Measurements from ENCODE around the gene ETS1.

ETS1 gene

DNA sequence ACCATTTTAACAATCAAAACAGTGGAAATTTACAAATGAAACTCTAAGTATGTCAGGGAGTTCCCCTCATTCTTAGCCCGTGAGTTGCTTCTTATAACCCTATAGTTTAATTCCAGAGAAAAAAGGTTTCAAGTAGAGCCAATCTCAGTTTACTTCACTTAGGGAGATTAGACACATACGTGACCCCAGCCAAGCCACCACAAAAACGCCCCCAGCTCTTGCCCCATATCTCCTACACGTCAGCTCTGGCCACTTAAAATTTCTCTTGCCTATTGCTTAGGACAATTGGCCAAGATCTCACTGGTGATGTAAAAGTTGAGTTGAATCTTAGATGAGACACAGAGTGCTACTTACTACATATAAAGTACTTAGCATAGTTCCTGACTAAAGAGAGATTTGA lies 166.4 kb downstream of the ETS1 start:
- peaks cover 10% of the 10 kb centered on the region for H3K4me1 ChIP-seq (ENCODE audit: insufficient read depth, low read length)
- no peaks in the 10 kb centered on the region for H3K9me3 ChIP-seq (ENCODE audit: low read length)
- no peaks in the 10 kb centered on the region for H3K36me3 ChIP-seq (ENCODE audit: insufficient read depth, low read length)
- H3K27me3 ChIP-seq (ENCODE audit: insufficient read depth, low read length) = no peaks in the 10 kb centered on the region
- no peak overlapping the region for H2AFZ ChIP-seq (ENCODE audit: low read depth, low read length)
- H3K4me3 ChIP-seq (ENCODE audit: low read length) = no peak overlapping the region

GRCh38 chr11:128420265-128420664 lies 167.1 kb downstream of the ETS1 start:
- no peak overlapping the region for H3K4me3 ChIP-seq (ENCODE audit: low read length)
- H3K4me1 ChIP-seq (ENCODE audit: insufficient read depth, low read length) = peaks cover 14% of the 10 kb centered on the region
- no peaks in the 10 kb centered on the region for H3K9me3 ChIP-seq (ENCODE audit: low read length)
- H3K36me3 ChIP-seq (ENCODE audit: insufficient read depth, low read length) = no peaks in the 10 kb centered on the region
- H2AFZ ChIP-seq (ENCODE audit: low read depth, low read length) = no peak overlapping the region
- H3K27me3 ChIP-seq (ENCODE audit: insufficient read depth, low read length) = no peaks in the 10 kb centered on the region

- no peaks in the 10 kb centered on the region for H3K9me3 ChIP-seq (ENCODE audit: low read length)
- no peak overlapping the region for H3K4me3 ChIP-seq (ENCODE audit: low read length)
- peaks cover 6% of the 10 kb centered on the region for H3K4me1 ChIP-seq (ENCODE audit: insufficient read depth, low read length)
- no peaks in the 10 kb centered on the region for H3K27me3 ChIP-seq (ENCODE audit: insufficient read depth, low read length)
- no peak overlapping the region for H2AFZ ChIP-seq (ENCODE audit: low read depth, low read length)
- no peaks in the 10 kb centered on the region for H3K36me3 ChIP-seq (ENCODE audit: insufficient read depth, low read length)
Observed at GRCh38 chr11:128419012-128419767, 168.2 kb downstream of the ETS1 start.

DNA sequence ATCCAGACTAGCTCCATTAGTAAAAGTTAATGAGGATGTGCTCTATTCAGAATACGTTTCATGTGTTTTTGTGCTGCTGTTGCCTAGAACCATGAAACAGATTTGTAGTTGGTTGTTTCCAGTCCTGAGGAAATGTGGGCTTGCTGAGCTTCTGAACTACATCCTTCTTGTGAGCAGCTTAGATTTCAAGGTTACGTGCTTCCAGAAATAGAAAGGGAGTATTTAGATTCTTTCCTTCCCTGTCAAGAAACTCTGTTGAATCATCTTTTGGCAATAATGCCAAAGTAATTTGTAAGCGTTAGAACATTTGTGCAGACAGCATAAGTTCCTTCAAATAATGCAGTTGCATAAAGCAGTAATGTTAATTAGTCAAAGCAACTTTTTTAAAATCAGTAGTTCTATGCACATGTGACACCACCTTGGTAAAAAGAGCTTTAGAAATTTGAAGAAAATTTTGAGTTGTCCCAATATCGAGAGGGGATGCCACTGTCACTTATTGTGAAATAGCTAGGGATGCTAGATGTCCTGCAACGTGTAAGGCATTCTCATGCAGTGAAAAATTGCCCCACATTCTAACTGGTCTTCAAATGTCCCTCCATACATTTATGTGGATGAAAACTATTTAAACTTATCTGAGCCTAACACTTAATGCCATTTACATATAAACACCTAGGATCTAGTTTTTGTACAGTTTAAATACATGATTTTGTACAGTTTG lies 169.6 kb downstream of the ETS1 start:
- H3K4me3 ChIP-seq (ENCODE audit: low read length) = no peak overlapping the region
- H3K36me3 ChIP-seq (ENCODE audit: insufficient read depth, low read length) = no peaks in the 10 kb centered on the region
- H3K27me3 ChIP-seq (ENCODE audit: insufficient read depth, low read length) = no peaks in the 10 kb centered on the region
- peaks cover 4% of the 10 kb centered on the region for H3K4me1 ChIP-seq (ENCODE audit: insufficient read depth, low read length)
- H3K9me3 ChIP-seq (ENCODE audit: low read length) = no peaks in the 10 kb centered on the region
- no peak overlapping the region for H2AFZ ChIP-seq (ENCODE audit: low read depth, low read length)

- Histone ChIP-seq H3K4me3 (ENCODE audit: low read length) (no peak overlapping the region), H3K9me3 (ENCODE audit: low read length) (no peaks in the 10 kb centered on the region)
Observed at GRCh38 chr11:128416976-128417375, 170.4 kb downstream of the ETS1 start.

DNA sequence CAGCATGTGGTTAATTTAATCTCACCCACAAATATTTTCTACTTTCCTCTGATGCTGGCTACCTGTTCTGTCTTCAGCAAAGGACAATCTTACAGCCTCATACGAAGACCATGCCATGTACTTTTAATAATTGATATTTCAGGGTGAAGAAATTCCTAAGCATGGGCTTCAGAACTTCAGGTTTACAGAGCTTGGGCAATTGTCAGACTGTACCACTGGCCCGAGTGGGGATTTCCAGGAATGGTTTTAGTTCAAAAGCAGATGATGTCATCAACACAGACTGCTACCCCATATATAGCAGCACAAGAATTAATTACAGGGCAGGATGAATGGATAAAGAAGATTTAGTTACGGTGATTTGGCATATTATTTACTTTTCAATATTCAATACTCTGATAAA lies 171.8 kb downstream of the ETS1 start:
- Histone ChIP-seq H3K36me3 (ENCODE audit: insufficient read depth, low read length) (no peaks in the 10 kb centered on the region), H3K4me1 (ENCODE audit: insufficient read depth, low read length) (peaks cover 4% of the 10 kb centered on the region), H3K9me3 (ENCODE audit: low read length) (no peaks in the 10 kb centered on the region), H3K27me3 (ENCODE audit: insufficient read depth, low read length) (no peaks in the 10 kb centered on the region), H2AFZ (ENCODE audit: low read depth, low read length) (no peak overlapping the region), H3K4me3 (ENCODE audit: low read length) (no peak overlapping the region)

More at GRCh38 chr11:128416976-128417375, 170.4 kb downstream of the ETS1 start:
- peaks cover 4% of the 10 kb centered on the region for H3K4me1 ChIP-seq (ENCODE audit: insufficient read depth, low read length)
- H2AFZ ChIP-seq (ENCODE audit: low read depth, low read length) = no peak overlapping the region
- H3K27me3 ChIP-seq (ENCODE audit: insufficient read depth, low read length) = no peaks in the 10 kb centered on the region
- H3K36me3 ChIP-seq (ENCODE audit: insufficient read depth, low read length) = no peaks in the 10 kb centered on the region

- Histone ChIP-seq H3K27me3 (ENCODE audit: insufficient read depth, low read length) (no peaks in the 10 kb centered on the region), H3K4me1 (ENCODE audit: insufficient read depth, low read length) (peaks cover 4% of the 10 kb centered on the region), H3K9me3 (ENCODE audit: low read length) (no peaks in the 10 kb centered on the region), H3K36me3 (ENCODE audit: insufficient read depth, low read length) (no peaks in the 10 kb centered on the region), H3K4me3 (ENCODE audit: low read length) (no peak overlapping the region), H2AFZ (ENCODE audit: low read depth, low read length) (no peak overlapping the region)
Observed at GRCh38 chr11:128412847-128413791, 174.2 kb downstream of the ETS1 start.

DNA sequence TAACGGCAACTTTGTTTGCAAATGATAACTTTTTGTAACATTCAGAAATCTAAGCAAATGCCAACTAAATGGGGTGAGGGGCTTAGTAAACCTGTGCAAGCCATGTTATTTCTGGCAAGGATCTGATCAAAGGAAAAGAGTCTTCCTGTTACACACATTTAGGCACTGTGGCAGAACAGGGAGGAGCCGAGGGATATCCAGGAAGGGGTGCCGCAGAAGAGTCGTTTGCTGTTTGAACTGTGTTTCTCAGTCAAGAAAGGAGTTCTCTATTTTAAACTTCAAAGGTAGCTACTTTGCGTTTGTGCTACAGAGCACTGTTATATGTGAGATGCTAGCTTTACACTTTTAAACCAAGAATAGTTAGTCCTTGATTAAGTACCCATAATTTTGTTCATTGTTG lies 175.5 kb downstream of the ETS1 start:
- H3K4me1 ChIP-seq (ENCODE audit: insufficient read depth, low read length) = peaks cover 4% of the 10 kb centered on the region
- no peaks in the 10 kb centered on the region for H3K36me3 ChIP-seq (ENCODE audit: insufficient read depth, low read length)
- no peaks in the 10 kb centered on the region for H3K9me3 ChIP-seq (ENCODE audit: low read length)
- H3K27me3 ChIP-seq (ENCODE audit: insufficient read depth, low read length) = no peaks in the 10 kb centered on the region
- H2AFZ ChIP-seq (ENCODE audit: low read depth, low read length) = no peak overlapping the region
- H3K4me3 ChIP-seq (ENCODE audit: low read length) = no peak overlapping the region

- Histone ChIP-seq H2AFZ (ENCODE audit: low read depth, low read length) (no peak overlapping the region), H3K4me3 (ENCODE audit: low read length) (no peak overlapping the region), H3K27me3 (ENCODE audit: insufficient read depth, low read length) (no peaks in the 10 kb centered on the region), H3K4me1 (ENCODE audit: insufficient read depth, low read length) (peaks cover 4% of the 10 kb centered on the region), H3K36me3 (ENCODE audit: insufficient read depth, low read length) (no peaks in the 10 kb centered on the region), H3K9me3 (ENCODE audit: low read length) (no peaks in the 10 kb centered on the region)
Observed at GRCh38 chr11:128411150-128411549, 176.2 kb downstream of the ETS1 start.

DNA sequence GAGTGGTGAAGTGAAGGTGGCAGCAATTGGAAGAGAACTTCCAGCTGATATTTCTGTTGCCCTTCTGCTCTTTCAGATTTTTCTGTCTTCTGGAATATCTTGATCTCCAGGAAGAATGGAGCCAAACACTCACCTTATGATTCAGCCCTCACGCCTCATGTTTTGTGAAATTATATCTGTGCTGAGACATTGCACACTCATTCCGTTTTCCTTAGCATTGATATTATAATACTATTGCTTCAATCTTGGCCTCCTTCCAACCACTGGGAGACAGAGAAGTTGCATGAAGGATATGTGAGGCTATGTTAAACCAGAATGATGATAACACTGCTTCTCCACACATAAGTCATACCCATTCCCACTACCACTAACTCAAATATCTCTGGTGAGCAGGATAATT lies 177.9 kb downstream of the ETS1 start:
- no peaks in the 10 kb centered on the region for H3K4me1 ChIP-seq (ENCODE audit: insufficient read depth, low read length)
- no peak overlapping the region for H3K4me3 ChIP-seq (ENCODE audit: low read length)
- no peaks in the 10 kb centered on the region for H3K27me3 ChIP-seq (ENCODE audit: insufficient read depth, low read length)
- H3K9me3 ChIP-seq (ENCODE audit: low read length) = no peaks in the 10 kb centered on the region
- H3K36me3 ChIP-seq (ENCODE audit: insufficient read depth, low read length) = no peaks in the 10 kb centered on the region
- no peak overlapping the region for H2AFZ ChIP-seq (ENCODE audit: low read depth, low read length)
